GM12878 (cell line): ENCODE data around the gene PYHIN1. TPM values are rescaled to one million over a fixed set of nuclear protein-coding genes. Genes with fewer than 3 reads are reported as not detected.

Source experiments
- ATAC-seq: fragments of 200-7000 bp; cut with Tn5 transposase; 3 replicates; pipeline ENCODE4 v1.9.1; 2020; ENCODE audit warnings: mild to moderate bottlenecking, moderate library complexity
- BruUV-seq: library from RNA; stranded (reverse); fragments of 400-500 nt; replicated peaks from 2 replicates; lab custom pipeline; 2021; lab: Mats Ljungman, UMichigan
- CTCF ChIA-PET: fragments of 300-600 bp; sonication (Branson Sonifier 250); formaldehyde crosslinking; extraction: SDS; loops from one replicate; lab custom pipeline; 2021; ENCODE audit warnings: inconsistent platforms; lab: Yijun Ruan, JAX
- POLR2A ChIA-PET: fragments of 350-600 bp; formaldehyde crosslinking; extraction: SDS; loops from one replicate; lab custom pipeline; 2021; ENCODE audit warnings: inconsistent platforms; lab: Charles Lee
- RAD21 ChIA-PET: fragments of 300-600 bp; sonication (Branson Sonifier 250); formaldehyde crosslinking; loops from one replicate; lab custom pipeline; 2023; ENCODE audit warnings: antibody characterized with exemption; ENCODE audit not compliant: unreplicated experiment; lab: Charles Lee
- SMC1A ChIA-PET: fragments of 300-600 bp; sonication (Branson Sonifier 250); formaldehyde crosslinking; loops from one replicate; lab custom pipeline; 2023; ENCODE audit not compliant: unreplicated experiment, uncharacterized antibody; lab: Charles Lee
- DNase-seq: peaks from one replicate; pipeline ENCODE4 v3.0.0-alpha.2; 2011; ENCODE audit warnings: low read depth, low spot score
- FAIRE-seq: peaks from 3 replicates; lab custom pipeline; 2011; peaks lifted over from hg19 to GRCh38; lab: Jason Lieb, UNC
- H2AFZ ChIP-seq: 2 replicates; pipeline ENCODE4 v1.6.0; 2011; ENCODE audit warnings: low read depth, low read length, control low read depth; ENCODE audit not compliant: control insufficient read depth
- H3K27ac ChIP-seq: 2 replicates; pipeline ENCODE4 v1.5.1; 2011; ENCODE audit warnings: control low read depth; ENCODE audit not compliant: control insufficient read depth, insufficient read depth
- H3K27me3 ChIP-seq, 2 experiments: replicated peaks in 1 of 2; 2 replicates each; pipeline versions ENCODE4 v1.6.0 to v1.6.1; 2011; ENCODE audit warnings: low read length in 1 of 2; ENCODE audit not compliant: control insufficient read depth in 2 of 2, insufficient read depth in 2 of 2
- H3K36me3 ChIP-seq, 2 experiments: 2 replicates each; pipeline ENCODE4 v1.5.1; 2011; ENCODE audit warnings: low read length in 1 of 2; ENCODE audit not compliant: control insufficient read depth in 2 of 2, insufficient read depth in 2 of 2
- H3K4me1 ChIP-seq: 2 replicates; pipeline ENCODE4 v1.6.1; 2011; ENCODE audit warnings: mild to moderate bottlenecking, low read length, moderate library complexity, mixed read lengths; ENCODE audit not compliant: control insufficient read depth, insufficient read depth
- H3K4me2 ChIP-seq: 2 replicates; pipeline ENCODE4 v1.6.0; 2011; ENCODE audit warnings: control low read depth; ENCODE audit not compliant: control insufficient read depth, insufficient read depth
- H3K4me3 ChIP-seq: fragments of 200-600 bp; sonication (generic); 2 replicates; pipeline ENCODE4 v1.5.1; 2016
- H3K79me2 ChIP-seq: 2 replicates; pipeline ENCODE4 v1.6.0; 2011; ENCODE audit warnings: low read length; ENCODE audit not compliant: control insufficient read depth, insufficient read depth
- H3K9ac ChIP-seq: 2 replicates; pipeline ENCODE4 v1.8.0; 2011; ENCODE audit warnings: low read length, control low read depth, mixed read lengths; ENCODE audit not compliant: control insufficient read depth, insufficient read depth
- H3K9me3 ChIP-seq: replicated peaks from 3 replicates; pipeline ENCODE4 v1.5.1; 2011; ENCODE audit warnings: mild to moderate bottlenecking, low read length; ENCODE audit not compliant: control insufficient read depth, insufficient read depth
- H4K20me1 ChIP-seq: 2 replicates; pipeline ENCODE4 v1.6.0; 2011; ENCODE audit not compliant: control insufficient read depth, insufficient read depth
- ATF7 ChIP-seq: fragments of 450-650 bp; IDR thresholded peaks from 2 replicates; pipeline ENCODE4 v1.6.1; 2016; ENCODE audit warnings: low read depth, mild to moderate bottlenecking
- BMI1 ChIP-seq: fragments of 450-650 bp; IDR thresholded peaks from 2 replicates; pipeline ENCODE4 v1.6.1; 2016; ENCODE audit warnings: mild to moderate bottlenecking, moderate library complexity, borderline replicate concordance
- CHD1 ChIP-seq: IDR thresholded peaks from 2 replicates; pipeline ENCODE4 v1.6.1; 2012; ENCODE audit warnings: low read depth, low read length, improper control_type of control experiment
- EED ChIP-seq: sonication (generic); IDR thresholded peaks from 2 replicates; pipeline ENCODE4 v1.6.1; 2016; ENCODE audit warnings: antibody characterized with exemption, low read depth
- EP300 ChIP-seq, 2 experiments: fragments of 150-350 bp in 1 of 2; IDR thresholded peaks; 2 replicates each; pipeline ENCODE4 v1.6.1; 2011 to 2012; ENCODE audit warnings: low read depth in 2 of 2, low read length in 2 of 2, borderline replicate concordance in 1 of 2, improper control_type of control experiment in 1 of 2, inconsistent platforms in 1 of 2; ENCODE audit not compliant: control insufficient read depth in 1 of 2
- IKZF1 ChIP-seq: fragments of 450-650 bp; conservative IDR thresholded peaks from 2 replicates; pipeline ENCODE4 v1.6.1; 2017; ENCODE audit warnings: antibody characterized with exemption, mild to moderate bottlenecking
- MEF2A ChIP-seq: IDR thresholded peaks from 2 replicates; pipeline ENCODE4 v1.6.1; 2011; ENCODE audit warnings: low read depth, mild to moderate bottlenecking, low read length, moderate library complexity; ENCODE audit not compliant: insufficient read depth
- MEF2B ChIP-seq: fragments of 450-650 bp; IDR thresholded peaks from 2 replicates; pipeline ENCODE4 v1.6.1; 2018; ENCODE audit warnings: mild to moderate bottlenecking, moderate library complexity; ENCODE audit not compliant: partially characterized antibody, poor library complexity, severe bottlenecking
- MYC ChIP-seq: IDR thresholded peaks from 2 replicates; pipeline ENCODE4 v1.6.1; 2011; ENCODE audit warnings: mild to moderate bottlenecking, low read length, moderate library complexity, inconsistent platforms; ENCODE audit not compliant: insufficient read depth, insufficient replicate concordance, insufficient read length, severe bottlenecking
- NFYB ChIP-seq: IDR thresholded peaks from 2 replicates; pipeline ENCODE4 v1.6.1; 2011; ENCODE audit warnings: low read depth, mild to moderate bottlenecking, low read length, improper control_type of control experiment, moderate library complexity; ENCODE audit not compliant: insufficient read depth
- NR2C2 ChIP-seq: IDR thresholded peaks from 2 replicates; pipeline ENCODE4 v1.6.1; 2011; ENCODE audit warnings: borderline replicate concordance, low read depth; ENCODE audit not compliant: control insufficient read depth, insufficient read length
- PAX8 ChIP-seq: fragments of 450-650 bp; IDR thresholded peaks from 2 replicates; pipeline ENCODE4 v1.6.1; 2017; ENCODE audit warnings: mild to moderate bottlenecking, moderate library complexity
- SMAD5 ChIP-seq: IDR thresholded peaks from 2 replicates; pipeline ENCODE4 v1.6.1; 2016; ENCODE audit warnings: antibody characterized with exemption, low read depth
- SMARCA5 ChIP-seq: fragments of 450-650 bp; IDR thresholded peaks from 2 replicates; pipeline ENCODE4 v1.6.1; 2017; ENCODE audit warnings: mild to moderate bottlenecking
- ZBTB11 ChIP-seq: fragments of 450-650 bp; formaldehyde crosslinking; IDR thresholded peaks from 2 replicates; pipeline ENCODE4 v1.5.0; 2022; ENCODE audit warnings: mild to moderate bottlenecking, missing genetic modification characterization
- ZNF217 ChIP-seq: fragments of 450-650 bp; IDR thresholded peaks from 2 replicates; pipeline ENCODE4 v1.6.1; 2017; ENCODE audit warnings: antibody characterized with exemption, mild to moderate bottlenecking
- ZSCAN29 ChIP-seq: fragments of 450-650 bp; IDR thresholded peaks from 2 replicates; pipeline ENCODE4 v1.6.1; 2017; ENCODE audit warnings: mild to moderate bottlenecking, moderate library complexity
- in situ Hi-C: fragments of 300-500 bp; cut with MboI; formaldehyde crosslinking; loops from 9 replicates; pipeline ENCODE4 v1.14.3; 2018; ENCODE audit warnings: mixed read lengths
- intact Hi-C: fragments of 100-400 bp; cut with micrococcal nuclease; formaldehyde crosslinking; loops from one replicate; pipeline ENCODE4 v1.14.2; 2022; ENCODE audit not compliant: unreplicated experiment
- polyA plus RNA-seq, 11 experiments: library from polyadenylated mRNA; depleted of rRNA in 4 of 11; unstranded in 6 of 11; stranded (reverse) in 5 of 11; fragments of >200 nt; fragmentation: Nextera tagmentation in 4 of 11; fragmentation: Illumina TruSeq in 1 of 11; extraction: Ambion mirVana in 4 of 11; extraction: Trizol in 1 of 11; gene quantifications; 1 replicate in 1 of 11; 2 replicates in 10 of 11; pipeline versions ENCODE4 v1.2.1 to v1.2.3, GENCODE V29; 2011 to 2016; ENCODE audit warnings: inconsistent platforms in 2 of 11, missing spikeins in 2 of 11, low read depth in 1 of 11
- total RNA-seq, 4 experiments: library from RNA; depleted of rRNA in 3 of 4; stranded (reverse); fragments of >200 nt in 3 of 4; fragmentation: Illumina TruSeq in 1 of 4; extraction: Trizol in 1 of 4; gene quantifications; 2 replicates each; pipeline versions ENCODE4 v1.2.1 to v1.2.3, GENCODE V29; 2013 to 2021
- TF ChIP-seq, protein P1 (sequence below): IDR thresholded peaks from 2 replicates; pipeline ENCODE4 v1.6.1; 2011; ENCODE audit warnings: low read depth, low read length, improper control_type of control experiment, borderline replicate concordance
- TF ChIP-seq, protein P2 (sequence below): fragments of 450-650 bp; IDR thresholded peaks from 2 replicates; pipeline ENCODE4 v1.6.1; 2016; ENCODE audit warnings: mild to moderate bottlenecking

Gene PYHIN1
- total and polyA plus RNA-seq, 10 of the 15 experiments (the other 5 are each of a cell fraction or from before 2014, with no cell fraction given), result 0.19 to 7.2 (median 0.38) TPM

DNA sequence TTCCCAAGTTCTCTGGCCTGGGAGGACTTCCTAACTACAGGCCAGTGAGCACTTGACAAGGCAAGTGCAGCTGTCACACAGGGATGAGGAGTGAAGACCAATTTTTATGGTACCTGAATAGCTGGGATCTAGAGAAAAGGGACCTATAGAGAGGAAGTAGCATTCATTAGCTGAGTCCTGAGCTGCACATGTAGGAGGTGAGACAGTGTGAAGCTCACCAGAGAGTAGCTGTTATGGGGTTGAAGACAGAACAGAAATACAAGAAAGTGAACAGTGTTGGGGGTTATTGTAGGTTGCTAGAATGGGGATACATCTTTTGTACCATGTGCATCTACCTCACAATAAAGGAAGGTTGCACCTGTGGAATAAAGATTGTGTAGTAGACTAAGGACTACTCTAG is 37.7 kb upstream of the PYHIN1 start:
- no peak for TF ChIP-seq ZSCAN29
- TF ChIP-seq IKZF1, result no peak
- TF ChIP-seq MEF2B, result no peak
- no peak for TF ChIP-seq SMARCA5
- no peak for TF ChIP-seq ATF7
- TF ChIP-seq SMAD5, result no peak
- TF ChIP-seq NR2C2, result no peak
- no peak for TF ChIP-seq NFYB
- TF ChIP-seq EED, result no peak
- TF ChIP-seq, protein P1, sequence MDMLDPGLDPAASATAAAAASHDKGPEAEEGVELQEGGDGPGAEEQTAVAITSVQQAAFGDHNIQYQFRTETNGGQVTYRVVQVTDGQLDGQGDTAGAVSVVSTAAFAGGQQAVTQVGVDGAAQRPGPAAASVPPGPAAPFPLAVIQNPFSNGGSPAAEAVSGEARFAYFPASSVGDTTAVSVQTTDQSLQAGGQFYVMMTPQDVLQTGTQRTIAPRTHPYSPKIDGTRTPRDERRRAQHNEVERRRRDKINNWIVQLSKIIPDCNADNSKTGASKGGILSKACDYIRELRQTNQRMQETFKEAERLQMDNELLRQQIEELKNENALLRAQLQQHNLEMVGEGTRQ, result no peak
- no peak for TF ChIP-seq MYC
- TF ChIP-seq EP300 (IDR thresholded peaks at IDR 0.05; ENCODE audit: borderline replicate concordance in 1 of 2, control insufficient read depth in 1 of 2, low read depth in 2 of 2, low read length in 2 of 2), result no peak
- no peak for TF ChIP-seq ZNF217
- TF ChIP-seq, protein P2, sequence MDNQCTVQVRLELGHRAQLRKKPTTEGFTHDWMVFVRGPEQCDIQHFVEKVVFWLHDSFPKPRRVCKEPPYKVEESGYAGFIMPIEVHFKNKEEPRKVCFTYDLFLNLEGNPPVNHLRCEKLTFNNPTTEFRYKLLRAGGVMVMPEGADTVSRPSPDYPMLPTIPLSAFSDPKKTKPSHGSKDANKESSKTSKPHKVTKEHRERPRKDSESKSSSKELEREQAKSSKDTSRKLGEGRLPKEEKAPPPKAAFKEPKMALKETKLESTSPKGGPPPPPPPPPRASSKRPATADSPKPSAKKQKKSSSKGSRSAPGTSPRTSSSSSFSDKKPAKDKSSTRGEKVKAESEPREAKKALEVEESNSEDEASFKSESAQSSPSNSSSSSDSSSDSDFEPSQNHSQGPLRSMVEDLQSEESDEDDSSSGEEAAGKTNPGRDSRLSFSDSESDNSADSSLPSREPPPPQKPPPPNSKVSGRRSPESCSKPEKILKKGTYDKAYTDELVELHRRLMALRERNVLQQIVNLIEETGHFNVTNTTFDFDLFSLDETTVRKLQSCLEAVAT, result no peak
- TF ChIP-seq ZBTB11 (CRISPR knock-in tag), result no peak
- TF ChIP-seq PAX8, result no peak
- TF ChIP-seq MEF2A, result no peak
- no peak for TF ChIP-seq BMI1
- no peak for TF ChIP-seq CHD1
- no peaks in the 10 kb centered on the region for H3K79me2 ChIP-seq
- CTCF ChIA-PET, result interaction anchor here (0.5 kb wide), 1 partner anchor 392 kb away, joined by 3 read pairs; no protein-coding TSS in a partner anchor
- SMC1A ChIA-PET, result no interaction called here
- H3K4me3 ChIP-seq, result no peak overlapping the region
- no peak overlapping the region for H3K4me2 ChIP-seq
- H3K9ac ChIP-seq, result no peak overlapping the region
- no peak for ATAC-seq
- FAIRE-seq, result no peak
- H3K4me1 ChIP-seq, result no peaks in the 10 kb centered on the region
- in situ Hi-C loops (no loop called here), intact Hi-C loops (no loop called here)
- H3K36me3 ChIP-seq, result no peaks in the 10 kb centered on the region
- no peaks in the 10 kb centered on the region for H3K27me3 ChIP-seq
- BruUV-seq, result no TSS peak
- DNase-seq, result no peak
- H4K20me1 ChIP-seq, result no peaks in the 10 kb centered on the region
- POLR2A ChIA-PET, result no interaction called here
- RAD21 ChIA-PET, result no interaction called here
- no peak overlapping the region for H3K27ac ChIP-seq
- H3K9me3 ChIP-seq, result no peaks in the 10 kb centered on the region
- H2AFZ ChIP-seq, result no peak overlapping the region
